Inflammatory macrophage treated with lipopolysaccharide for 4 hours (primary cell): ENCODE measurements around the gene BAX.
"Not testable (repeated sequence)": the region's sequence is repeated elsewhere in the genome, so short reads cannot be mapped to it uniquely, and the experiment has no call there.

Source experiments
- DNase-seq: peaks from one replicate; pipeline ENCODE4 v3.0.0-alpha.2; 2020

The BAX gene

GRCh38 chr19:48954595-48955307, at the start of gene BAX:
Gene BAX (plus strand): TSS chr19:48954875. CDS start chr19:48954929, 54 bp downstream.
- peak; percentile 83 for DNase-seq

- DNase-seq: no peak
Measured at GRCh38 chr19:48905664-48906063, 49.0 kb upstream of the BAX start.

- DNase-seq: no peak
Measured at GRCh38 chr19:48906324-48906723, 48.4 kb upstream of the BAX start.

GRCh38 chr19:48907671-48908070, 47.0 kb upstream of the BAX start:
- DNase-seq: peak; percentile 57

- not testable (repeated sequence) for DNase-seq
Measured at GRCh38 chr19:48909424-48910077, 45.1 kb upstream of the BAX start.

- no peak for DNase-seq
Measured at GRCh38 chr19:48910803-48911202, 43.9 kb upstream of the BAX start.

- no peak for DNase-seq
Measured at GRCh38 chr19:48913114-48913889, 41.4 kb upstream of the BAX start.

GRCh38 chr19:48914181-48914580, 40.5 kb upstream of the BAX start:
- DNase-seq: no peak

GRCh38 chr19:48915757-48916156, 38.9 kb upstream of the BAX start:
- DNase-seq: no peak

- no peak for DNase-seq
Measured at GRCh38 chr19:48918071-48918470, 36.6 kb upstream of the BAX start.

GRCh38 chr19:48918801-48919247, 35.9 kb upstream of the BAX start:
- no peak for DNase-seq

GRCh38 chr19:48919271-48919670, 35.4 kb upstream of the BAX start:
- DNase-seq: not testable (repeated sequence)

GRCh38 chr19:48920949-48921348, 33.7 kb upstream of the BAX start:
- no peak for DNase-seq

- no peak for DNase-seq
Measured at GRCh38 chr19:48921721-48922500, 32.8 kb upstream of the BAX start.

- no peak for DNase-seq
Measured at GRCh38 chr19:48922548-48923490, 31.9 kb upstream of the BAX start.

GRCh38 chr19:48925240-48925843, 29.3 kb upstream of the BAX start:
- peak; percentile 61 for DNase-seq

- not testable (repeated sequence) for DNase-seq
Measured at GRCh38 chr19:48925890-48926289, 28.8 kb upstream of the BAX start.

GRCh38 chr19:48926909-48927308, 27.8 kb upstream of the BAX start:
- DNase-seq: peak; percentile 98

GRCh38 chr19:48927692-48928091, 27.0 kb upstream of the BAX start:
- peak; percentile 41 for DNase-seq

GRCh38 chr19:48928164-48929025, 26.3 kb upstream of the BAX start:
- DNase-seq: no peak
